ENCODE results near the gene NLGN3. TPM values are rescaled to one million over a fixed set of nuclear protein-coding genes. Genes with fewer than 3 reads are reported as not detected.

The NLGN3 gene
- total RNA-seq, 4 donors from 2014 or later: 0.21 to 0.52 (median 0.43) TPM

- TF ChIP-seq CTCF (IDR thresholded peaks at IDR 0.05): no peak
- TF ChIP-seq POLR2A (IDR thresholded peaks at IDR 0.05): no peak
- DNase-seq (ENCODE audit: low spot score in 2 of 2): no peak
- peak overlapping the region; percentile 63 for H3K4me3 ChIP-seq (ENCODE audit: low read depth, poor library complexity, severe bottlenecking)
- 2 to 24% methylated on average over 17 of the region's 17 CpGs for WGBS, 2 donors
- intact Hi-C loops (cut with DNase I; ENCODE audit: low total_unique reads): no loop called here
Observed at GRCh38 chrX:71118985-71119535, 25.6 kb upstream of the NLGN3 start.

GRCh38 chrX:71128166-71128833 is 16.3 kb upstream of the NLGN3 start:
- DNase-seq (ENCODE audit: low spot score in 2 of 2): no peak
- intact Hi-C loops (cut with DNase I; ENCODE audit: low total_unique reads): no loop called here
- WGBS, 2 donors: 73 to 86% methylated on average over 10 to 12 of the region's 12 CpGs
- no peak for TF ChIP-seq CTCF (IDR thresholded peaks at IDR 0.05)
- TF ChIP-seq POLR2A (IDR thresholded peaks at IDR 0.05): no peak
- H3K4me3 ChIP-seq (ENCODE audit: low read depth, poor library complexity, severe bottlenecking): no peak overlapping the region

GRCh38 chrX:71128915-71129765 is 15.5 kb upstream of the NLGN3 start:
- peak; percentile 47 to 93 for DNase-seq (ENCODE audit: low spot score in 2 of 2)
- 36% methylated on average over 18 of the region's 18 CpGs for WGBS, 2 donors
- TF ChIP-seq CTCF (IDR thresholded peaks at IDR 0.05) (no peak), POLR2A (IDR thresholded peaks at IDR 0.05) (no peak)
- intact Hi-C loops (cut with DNase I; ENCODE audit: low total_unique reads): no loop called here
- no peak overlapping the region for H3K4me3 ChIP-seq (ENCODE audit: low read depth, poor library complexity, severe bottlenecking)

GRCh38 chrX:71131510-71131909 is 13.1 kb upstream of the NLGN3 start:
- intact Hi-C loops (cut with DNase I; ENCODE audit: low total_unique reads): no loop called here
- H3K4me3 ChIP-seq (ENCODE audit: low read depth, poor library complexity, severe bottlenecking): no peak overlapping the region
- no peak for DNase-seq (ENCODE audit: low spot score in 2 of 2)
- WGBS, 2 donors: 84 to 100% methylated on average over 1 to 4 of the region's 4 CpGs
- no peak for TF ChIP-seq POLR2A (IDR thresholded peaks at IDR 0.05)

GRCh38 chrX:71140440-71140839 is 4.2 kb upstream of the NLGN3 start:
- intact Hi-C loops (cut with DNase I; ENCODE audit: low total_unique reads): no loop called here
- TF ChIP-seq POLR2A (IDR thresholded peaks at IDR 0.05) (no peak), CTCF (IDR thresholded peaks at IDR 0.05) (no peak)
- 73 to 74% methylated on average over 6 of the region's 6 CpGs for WGBS, 2 donors
- H3K4me3 ChIP-seq (ENCODE audit: low read depth, poor library complexity, severe bottlenecking): no peak overlapping the region
- DNase-seq (ENCODE audit: low spot score in 2 of 2): no peak

GRCh38 chrX:71143508-71143907 is 1.1 kb upstream of the NLGN3 start:
- 25 to 57% methylated on average over 6 of the region's 6 CpGs for WGBS, 2 donors
- peak in 1 of 2 donors; percentile 21 for DNase-seq (ENCODE audit: low spot score in 2 of 2)
- intact Hi-C loops (cut with DNase I; ENCODE audit: low total_unique reads): no loop called here
- H3K4me3 ChIP-seq (ENCODE audit: low read depth, poor library complexity, severe bottlenecking): no peak overlapping the region
- no peak for TF ChIP-seq CTCF (IDR thresholded peaks at IDR 0.05)
- no peak for TF ChIP-seq POLR2A (IDR thresholded peaks at IDR 0.05)

Measured in lower leg skin (tissue), 4 donors.